Stomach (tissue), 9 donors: ENCODE measurements around the gene TXLNB. TPM values are rescaled to one million over a fixed set of nuclear protein-coding genes. Genes with fewer than 3 reads are reported as not detected.
A peak's percentile ranks its signal among the peaks of the same experiment; 100 is the strongest.
"Not testable (repeated sequence)": the region's sequence is repeated elsewhere in the genome, so short reads cannot be mapped to it uniquely, and the experiment has no call there.

Experiments
- DNase-seq, 2 donors: peaks; one replicate each; pipeline versions ENCODE4 v3.0.0 to v3.0.0-alpha.2; 2013 to 2019
- H3K27ac ChIP-seq, 5 donors: fragments of 200-600 bp in 4 of 5; sonication (generic) in 4 of 5; one replicate each; pipeline ENCODE4 v1.5.1; 2013 to 2019; ENCODE audit warnings: mild to moderate bottlenecking in 1 of 5, moderate library complexity in 1 of 5
- H3K27me3 ChIP-seq, 3 donors: fragments of 200-600 bp; sonication (generic); one replicate each; pipeline ENCODE4 v1.5.1; 2017 to 2019; ENCODE audit warnings: mixed run types in 1 of 3
- H3K36me3 ChIP-seq, 4 donors: fragments of 200-600 bp; sonication (generic); 1 replicate in 3 of 4; 2 replicates in 1 of 4; pipeline ENCODE4 v1.5.1; 2016 to 2019
- H3K4me1 ChIP-seq, 4 donors: fragments of 200-600 bp; sonication (generic); one replicate each; pipeline ENCODE4 v1.5.1; 2016 to 2019
- H3K4me3 ChIP-seq, 4 donors: fragments of 200-600 bp; sonication (generic) in 3 of 4; one replicate each; pipeline ENCODE4 v1.5.1; 2016 to 2019; ENCODE audit warnings: mild to moderate bottlenecking in 1 of 4
- H3K9me3 ChIP-seq, 4 donors: fragments of 200-600 bp; sonication (generic); one replicate each; pipeline ENCODE4 v1.5.1; 2016 to 2019
- CTCF ChIP-seq, 7 experiments: fragments of 450-650 bp in 4 of 7; fragments of 200-600 bp in 3 of 7; sonication (generic) in 3 of 7; IDR thresholded peaks; one replicate each; pipeline ENCODE4 v1.5.1; 2016 to 2019; ENCODE audit warnings: antibody characterized with exemption in 7 of 7, control low read depth in 2 of 7, mild to moderate bottlenecking in 1 of 7
- EP300 ChIP-seq: sonication (generic); formaldehyde crosslinking; IDR thresholded peaks from one replicate; pipeline ENCODE4 v1.6.1; 2017; ENCODE audit warnings: antibody characterized with exemption
- POLR2A ChIP-seq, 4 donors: fragments of 450-650 bp; IDR thresholded peaks; one replicate each; pipeline ENCODE4 v1.6.1; 2016; ENCODE audit warnings: antibody characterized with exemption in 4 of 4, control low read depth in 2 of 4, mild to moderate bottlenecking in 1 of 4, moderate library complexity in 1 of 4
- POLR2AphosphoS5 ChIP-seq, 3 donors: sonication (generic); formaldehyde crosslinking; IDR thresholded peaks; one replicate each; pipeline ENCODE4 v1.6.1; 2016; ENCODE audit warnings: antibody characterized with exemption in 3 of 3
- WGBS, 5 donors: extraction: QIAGEN DNeasy Blood & Tissue Kit in 3 of 5; methylation state at CpG; one replicate each; pipeline versions ENCODE4 v1.1.5 to v1.1.7; 2013 to 2018; 5-methylcytosine and 5-hydroxymethylcytosine counted together
- intact Hi-C: fragments of 100-400 bp; cut with DNase I; formaldehyde crosslinking; loops from one replicate; pipeline ENCODE4 v1.15.1; 2023; ENCODE audit warnings: low total_unique reads
- polyA plus RNA-seq, 3 donors: library from polyadenylated mRNA; stranded (reverse); fragments of 200-250 nt; gene quantifications; one replicate each; pipeline ENCODE4 v1.2.3, GENCODE V29; 2013
- total RNA-seq, 5 donors: library from RNA; depleted of rRNA; stranded (reverse); fragments of >200 nt; gene quantifications; one replicate each; pipeline versions ENCODE4 v1.1.0 to v1.2.3, GENCODE V29; 2014 to 2016
- donor health status: healthy with polysubstance abuse.
- donor health status: Bipolar disorder and iron deficiency.
- donor health status: healthy.

The TXLNB gene
- total and polyA plus RNA-seq, 8 donors = 0.15 to 1.5 (median 0.61) TPM; not detected in 3

- H3K4me3 ChIP-seq = no peak overlapping the region
- DNase-seq = no peak
- intact Hi-C loops = no loop called here
- no peaks in the 10 kb centered on the region for H3K27me3 ChIP-seq
- TF ChIP-seq POLR2AphosphoS5 (IDR thresholded peaks at IDR 0.05) = no peak
- TF ChIP-seq CTCF (IDR thresholded peaks at IDR 0.05) = no peak
- no peak for TF ChIP-seq EP300
- no peak for TF ChIP-seq POLR2A (IDR thresholded peaks at IDR 0.05)
- H3K4me1 ChIP-seq = peaks cover 0 to 3% (median 0%) of the 10 kb centered on the region in 4 donors
- H3K36me3 ChIP-seq = no peaks in the 10 kb centered on the region
- H3K9me3 ChIP-seq = no peaks in the 10 kb centered on the region
- no peak overlapping the region for H3K27ac ChIP-seq
Observed at GRCh38 chr6:139297921-139298320, 6.1 kb upstream of the TXLNB start.

GRCh38 chr6:139296927-139297326 is 5.1 kb upstream of the TXLNB start:
- no peaks in the 10 kb centered on the region for H3K36me3 ChIP-seq
- no peak overlapping the region for H3K4me3 ChIP-seq
- no peaks in the 10 kb centered on the region for H3K9me3 ChIP-seq
- DNase-seq = no peak
- no peaks in the 10 kb centered on the region for H3K27me3 ChIP-seq
- 45 to 78% (median 66%) methylated on average over 1 of the region's 1 CpG for WGBS, 5 donors
- TF ChIP-seq CTCF (IDR thresholded peaks at IDR 0.05) (no peak), POLR2A (IDR thresholded peaks at IDR 0.05) (no peak), POLR2AphosphoS5 (IDR thresholded peaks at IDR 0.05) (no peak), EP300 (no peak)
- H3K4me1 ChIP-seq = peaks cover 0 to 11% (median 4%) of the 10 kb centered on the region in 4 donors
- intact Hi-C loops = no loop called here
- H3K27ac ChIP-seq = no peak overlapping the region

- WGBS, 5 donors = 76 to 83% (median 78%) methylated on average over 2 of the region's 2 CpGs
Observed at GRCh38 chr6:139295901-139296300, 4.1 kb upstream of the TXLNB start.

GRCh38 chr6:139294090-139294489 is 2.3 kb upstream of the TXLNB start:
- intact Hi-C loops = no loop called here
- H3K27me3 ChIP-seq = no peaks in the 10 kb centered on the region
- H3K36me3 ChIP-seq = no peaks in the 10 kb centered on the region
- no peak overlapping the region for H3K27ac ChIP-seq
- WGBS, 5 donors = 79 to 95% (median 85%) methylated on average over 2 of the region's 2 CpGs
- TF ChIP-seq CTCF (IDR thresholded peaks at IDR 0.05) (no peak), POLR2A (IDR thresholded peaks at IDR 0.05) (no peak), POLR2AphosphoS5 (IDR thresholded peaks at IDR 0.05) (no peak)
- H3K4me3 ChIP-seq = no peak overlapping the region
- H3K9me3 ChIP-seq = no peaks in the 10 kb centered on the region
- no peak for DNase-seq
- peaks cover 0 to 31% (median 14%) of the 10 kb centered on the region in 4 donors for H3K4me1 ChIP-seq

More at GRCh38 chr6:139295901-139296300, 4.1 kb upstream of the TXLNB start:
- intact Hi-C loops = no loop called here
- no peak for TF ChIP-seq POLR2AphosphoS5 (IDR thresholded peaks at IDR 0.05)
- TF ChIP-seq EP300 = no peak
- TF ChIP-seq POLR2A (IDR thresholded peaks at IDR 0.05) = no peak
- no peak for TF ChIP-seq CTCF (IDR thresholded peaks at IDR 0.05)
- Histone ChIP-seq H3K9me3 (no peaks in the 10 kb centered on the region), H3K27ac (no peak overlapping the region), H3K4me1 (peaks cover 0 to 22% (median 9%) of the 10 kb centered on the region in 4 donors), H3K36me3 (no peaks in the 10 kb centered on the region), H3K4me3 (no peak overlapping the region), H3K27me3 (no peaks in the 10 kb centered on the region)
- no peak for DNase-seq

GRCh38 chr6:139293230-139293629 is 1.4 kb upstream of the TXLNB start:
- Histone ChIP-seq H3K4me1 (peaks cover 0 to 31% (median 14%) of the 10 kb centered on the region in 4 donors), H3K27ac (peak overlapping the region in 2 of 5 donors; percentile 72 to 83)
- H3K36me3 ChIP-seq, DNase-seq, intact Hi-C loops, H3K9me3 ChIP-seq, H3K4me3 ChIP-seq, H3K27me3 ChIP-seq: not testable (repeated sequence)
- WGBS, 5 donors = 88 to 96% (median 95%) methylated on average over 10 of the region's 10 CpGs
